ENCODE results near the gene GRIK2. TPM values are rescaled to one million over a fixed set of nuclear protein-coding genes. Genes with fewer than 3 reads are reported as not detected.

GRIK2 gene
- total and polyA plus RNA-seq, 2 experiments from 2014 or later: 1.4 to 7.1 TPM

DNA sequence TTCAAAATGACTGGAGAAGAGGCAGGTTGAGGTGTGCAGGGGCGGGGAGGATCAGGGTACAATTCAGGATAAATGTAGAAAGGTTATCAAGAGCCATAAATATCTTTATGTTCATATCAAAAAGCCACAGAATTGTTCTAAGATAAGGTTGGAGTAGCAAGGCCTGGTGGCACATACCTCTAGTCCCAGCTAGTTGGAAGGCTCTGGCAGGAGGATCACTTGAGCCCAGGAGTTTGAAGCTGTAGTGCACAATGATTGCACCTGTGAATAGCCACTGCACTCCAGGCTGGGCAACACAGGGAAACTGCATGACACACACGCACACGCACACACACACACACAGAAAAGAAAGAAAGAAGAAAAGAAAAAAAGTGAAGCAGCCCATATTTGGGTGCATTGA lies 194.8 kb downstream of the GRIK2 start:
- no peak for TF ChIP-seq EZH2phosphoT487 (IDR thresholded peaks at IDR 0.05; ENCODE audit: insufficient read depth, low read depth)
- no peak for TF ChIP-seq EZH2 (IDR thresholded peaks at IDR 0.05; ENCODE audit: insufficient read depth, poor library complexity, severe bottlenecking)

GRCh38 chr6:101595276-101595675 lies 201.8 kb downstream of the GRIK2 start:
- H3K9me3 ChIP-seq (ENCODE audit: low read depth): no peaks in the 10 kb centered on the region
- H2AFZ ChIP-seq: no peak overlapping the region
- H4K20me1 ChIP-seq (ENCODE audit: insufficient read depth): no peaks in the 10 kb centered on the region
- H3K9ac ChIP-seq: no peak overlapping the region
- in situ Hi-C loops (cut with MboI): no loop called here
- H3K4me1 ChIP-seq (ENCODE audit: insufficient read depth): peaks cover 5% of the 10 kb centered on the region
- no peak for DNase-seq
- H3F3A ChIP-seq (ENCODE audit: insufficient read depth): peaks cover 14% of the 10 kb centered on the region; the same call in 1 of the 2 replicates
- H3K4me2 ChIP-seq (ENCODE audit: unreplicated experiment): no peak overlapping the region
- H3K36me3 ChIP-seq (ENCODE audit: low read depth): no peaks in the 10 kb centered on the region
- H3K9me2 ChIP-seq (ENCODE audit: insufficient read depth): no peaks in the 10 kb centered on the region
- H3K27ac ChIP-seq: no peak overlapping the region
- TF ChIP-seq EZH2 (IDR thresholded peaks at IDR 0.05; ENCODE audit: insufficient read depth, poor library complexity, severe bottlenecking): no peak
- no peak for TF ChIP-seq EZH2phosphoT487 (IDR thresholded peaks at IDR 0.05; ENCODE audit: insufficient read depth, low read depth)
- H3K27me3 ChIP-seq (replicated peaks; ENCODE audit: insufficient read depth): peaks cover 8% of the 10 kb centered on the region; the same call in 1 of the 2 replicates
- no peaks in the 10 kb centered on the region for H3K79me2 ChIP-seq (ENCODE audit: insufficient read depth)
- no peak overlapping the region for H3K4me3 ChIP-seq

More for the DNA sequence above, 194.8 kb downstream of the GRIK2 start:
- WGBS, 2 experiments (ENCODE audit: low coverage in 1 of 2, low lambda C conversion rate in 2 of 2, missing lambda C conversion rate in 2 of 2): 58 to 60% methylated on average over 3 of the region's 3 CpGs
- Histone ChIP-seq H3K36me3 (ENCODE audit: low read depth) (no peaks in the 10 kb centered on the region), H3K27ac (no peak overlapping the region), H3K79me2 (ENCODE audit: insufficient read depth) (no peaks in the 10 kb centered on the region), H3K4me2 (ENCODE audit: unreplicated experiment) (no peak overlapping the region), H2AFZ (no peak overlapping the region), H3K4me1 (ENCODE audit: insufficient read depth) (no peaks in the 10 kb centered on the region), H3K4me3 (no peak overlapping the region), H4K20me1 (ENCODE audit: insufficient read depth) (no peaks in the 10 kb centered on the region), H3K9ac (no peak overlapping the region), H3F3A (ENCODE audit: insufficient read depth) (no peaks in the 10 kb centered on the region), H3K27me3 (replicated peaks; ENCODE audit: insufficient read depth) (peaks cover 1% of the 10 kb centered on the region; the same call in 1 of the 2 replicates), H3K9me3 (ENCODE audit: low read depth) (no peaks in the 10 kb centered on the region), H3K9me2 (ENCODE audit: insufficient read depth) (no peaks in the 10 kb centered on the region)
- in situ Hi-C loops (cut with MboI): no loop called here
- no peak for DNase-seq

- no peaks in the 10 kb centered on the region for H4K20me1 ChIP-seq (ENCODE audit: insufficient read depth)
- no peak for TF ChIP-seq EZH2 (IDR thresholded peaks at IDR 0.05; ENCODE audit: insufficient read depth, poor library complexity, severe bottlenecking)
- TF ChIP-seq EZH2phosphoT487 (IDR thresholded peaks at IDR 0.05; ENCODE audit: insufficient read depth, low read depth): peak; percentile 91
- no peak overlapping the region for H3K9ac ChIP-seq
- no peak overlapping the region for H3K27ac ChIP-seq
- no peaks in the 10 kb centered on the region for H3K9me3 ChIP-seq (ENCODE audit: low read depth)
- no peak overlapping the region for H3K4me3 ChIP-seq
- peaks cover 8% of the 10 kb centered on the region; the same call in 1 of the 2 replicates for H3K27me3 ChIP-seq (replicated peaks; ENCODE audit: insufficient read depth)
- H3F3A ChIP-seq (ENCODE audit: insufficient read depth): peaks cover 14% of the 10 kb centered on the region; the same call in 1 of the 2 replicates
- no peaks in the 10 kb centered on the region for H3K36me3 ChIP-seq (ENCODE audit: low read depth)
- H3K4me1 ChIP-seq (ENCODE audit: insufficient read depth): peaks cover 5% of the 10 kb centered on the region
- DNase-seq: peak; percentile 85
- peak overlapping the region; percentile 33 for H3K4me2 ChIP-seq (ENCODE audit: unreplicated experiment)
- H2AFZ ChIP-seq: no peak overlapping the region
- WGBS, 2 experiments (ENCODE audit: low coverage in 1 of 2, low lambda C conversion rate in 2 of 2, missing lambda C conversion rate in 2 of 2): 1 to 3% methylated on average over 4 of the region's 4 CpGs
- H3K9me2 ChIP-seq (ENCODE audit: insufficient read depth): no peaks in the 10 kb centered on the region
- in situ Hi-C loops (cut with MboI): no loop called here
- H3K79me2 ChIP-seq (ENCODE audit: insufficient read depth): no peaks in the 10 kb centered on the region
Measured at GRCh38 chr6:101597693-101598092, 204.2 kb downstream of the GRIK2 start.

- Histone ChIP-seq H3K27me3 (replicated peaks; ENCODE audit: insufficient read depth) (no peaks in the 10 kb centered on the region; the same call in 1 of the 2 replicates), H3K4me3 (no peak overlapping the region), H3K79me2 (ENCODE audit: insufficient read depth) (no peaks in the 10 kb centered on the region), H3K9me2 (ENCODE audit: insufficient read depth) (no peaks in the 10 kb centered on the region), H3K9ac (no peak overlapping the region), H4K20me1 (ENCODE audit: insufficient read depth) (no peaks in the 10 kb centered on the region), H3K27ac (no peak overlapping the region), H3K4me2 (ENCODE audit: unreplicated experiment) (no peak overlapping the region), H3K36me3 (ENCODE audit: low read depth) (no peaks in the 10 kb centered on the region), H3K4me1 (ENCODE audit: insufficient read depth) (no peaks in the 10 kb centered on the region), H3K9me3 (ENCODE audit: low read depth) (no peaks in the 10 kb centered on the region), H2AFZ (no peak overlapping the region), H3F3A (ENCODE audit: insufficient read depth) (no peaks in the 10 kb centered on the region)
- TF ChIP-seq EZH2 (IDR thresholded peaks at IDR 0.05; ENCODE audit: insufficient read depth, poor library complexity, severe bottlenecking) (no peak), EZH2phosphoT487 (IDR thresholded peaks at IDR 0.05; ENCODE audit: insufficient read depth, low read depth) (no peak)
- no peak for DNase-seq
- whole genome bisulfite sequencing, 2 experiments (ENCODE audit: low coverage in 1 of 2, low lambda C conversion rate in 2 of 2, missing lambda C conversion rate in 2 of 2): 49 to 56% methylated on average over 5 of the region's 5 CpGs
- in situ Hi-C loops (cut with MboI): no loop called here
Measured at GRCh38 chr6:101605426-101605825, 211.9 kb downstream of the GRIK2 start.

DNA sequence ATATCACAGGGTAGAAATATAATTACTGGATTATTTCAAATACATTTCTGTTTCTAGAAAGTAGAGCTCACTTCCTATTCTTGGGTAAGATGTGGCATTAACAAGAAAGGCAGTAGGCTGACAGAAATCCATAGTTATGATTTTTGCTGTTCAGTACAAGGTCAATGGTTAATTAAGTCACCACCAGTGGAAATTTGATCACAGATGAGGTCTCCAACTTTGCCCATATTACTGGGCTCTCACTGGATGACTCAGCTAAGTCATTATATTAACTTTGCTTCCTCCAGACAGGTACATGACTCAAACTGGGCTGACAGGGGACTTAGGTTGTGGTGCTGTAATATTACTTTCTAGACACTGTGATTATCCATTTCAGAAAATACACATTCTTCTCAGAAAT lies 212.4 kb downstream of the GRIK2 start:
- in situ Hi-C loops (cut with MboI): no loop called here
- no peak overlapping the region for H3K27ac ChIP-seq

More for the DNA sequence above, 212.4 kb downstream of the GRIK2 start:
- no peak overlapping the region for H3K4me3 ChIP-seq
- H3K27me3 ChIP-seq (replicated peaks; ENCODE audit: insufficient read depth): no peaks in the 10 kb centered on the region
- no peak overlapping the region for H3K4me2 ChIP-seq (ENCODE audit: unreplicated experiment)
- no peaks in the 10 kb centered on the region for H3K79me2 ChIP-seq (ENCODE audit: insufficient read depth)
- no peaks in the 10 kb centered on the region for H4K20me1 ChIP-seq (ENCODE audit: insufficient read depth)
- no peak for DNase-seq
- no peak for TF ChIP-seq EZH2phosphoT487 (IDR thresholded peaks at IDR 0.05; ENCODE audit: insufficient read depth, low read depth)
- no peak for TF ChIP-seq EZH2 (IDR thresholded peaks at IDR 0.05; ENCODE audit: insufficient read depth, poor library complexity, severe bottlenecking)
- no peaks in the 10 kb centered on the region for H3K9me2 ChIP-seq (ENCODE audit: insufficient read depth)
- H3K36me3 ChIP-seq (ENCODE audit: low read depth): no peaks in the 10 kb centered on the region
- no peak overlapping the region for H3K9ac ChIP-seq
- no peak overlapping the region for H2AFZ ChIP-seq
- no peaks in the 10 kb centered on the region for H3K9me3 ChIP-seq (ENCODE audit: low read depth)
- no peaks in the 10 kb centered on the region for H3K4me1 ChIP-seq (ENCODE audit: insufficient read depth)
- H3F3A ChIP-seq (ENCODE audit: insufficient read depth): no peaks in the 10 kb centered on the region
